ENCODE results near the gene CD79A.
A peak's percentile ranks its signal among the peaks of the same experiment; 100 is the strongest.

The CD79A gene

DNA sequence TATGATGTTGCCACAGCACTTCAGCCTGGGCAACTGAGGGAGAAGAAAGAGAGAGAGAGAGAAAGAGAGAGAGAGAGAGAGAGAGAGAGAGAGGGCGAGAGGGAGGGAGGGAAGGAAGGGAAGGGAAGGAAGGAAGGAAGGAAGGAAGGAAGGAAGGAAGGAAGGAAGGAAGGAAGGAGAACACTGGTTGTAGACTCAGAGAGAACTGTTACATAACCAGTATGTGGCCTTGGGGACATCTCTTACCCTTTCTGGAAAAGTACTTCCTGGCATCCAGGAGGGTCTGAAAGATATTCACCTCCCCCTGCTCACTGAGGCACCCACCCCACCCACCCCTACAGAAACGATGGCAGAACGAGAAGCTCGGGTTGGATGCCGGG lies 3.2 kb downstream of the CD79A start:
- DNase-seq (ENCODE audit: low spot score in 2 of 2): no peak
- Mint-ChIP-seq H3K27ac (ENCODE audit: low read depth) (peak overlapping the region; percentile 95), H3K4me3 (peak overlapping the region; percentile 9), H3K27me3 (no peaks in the 10 kb centered on the region), H3K36me3 (ENCODE audit: insufficient read depth) (peaks cover 30% of the 10 kb centered on the region), H3K9me3 (no peaks in the 10 kb centered on the region), H3K4me1 (peaks cover 57% of the 10 kb centered on the region)
- ATAC-seq (replicated peaks; ENCODE audit: extremely low read depth, poor library complexity, severe bottlenecking): no peak

DNA sequence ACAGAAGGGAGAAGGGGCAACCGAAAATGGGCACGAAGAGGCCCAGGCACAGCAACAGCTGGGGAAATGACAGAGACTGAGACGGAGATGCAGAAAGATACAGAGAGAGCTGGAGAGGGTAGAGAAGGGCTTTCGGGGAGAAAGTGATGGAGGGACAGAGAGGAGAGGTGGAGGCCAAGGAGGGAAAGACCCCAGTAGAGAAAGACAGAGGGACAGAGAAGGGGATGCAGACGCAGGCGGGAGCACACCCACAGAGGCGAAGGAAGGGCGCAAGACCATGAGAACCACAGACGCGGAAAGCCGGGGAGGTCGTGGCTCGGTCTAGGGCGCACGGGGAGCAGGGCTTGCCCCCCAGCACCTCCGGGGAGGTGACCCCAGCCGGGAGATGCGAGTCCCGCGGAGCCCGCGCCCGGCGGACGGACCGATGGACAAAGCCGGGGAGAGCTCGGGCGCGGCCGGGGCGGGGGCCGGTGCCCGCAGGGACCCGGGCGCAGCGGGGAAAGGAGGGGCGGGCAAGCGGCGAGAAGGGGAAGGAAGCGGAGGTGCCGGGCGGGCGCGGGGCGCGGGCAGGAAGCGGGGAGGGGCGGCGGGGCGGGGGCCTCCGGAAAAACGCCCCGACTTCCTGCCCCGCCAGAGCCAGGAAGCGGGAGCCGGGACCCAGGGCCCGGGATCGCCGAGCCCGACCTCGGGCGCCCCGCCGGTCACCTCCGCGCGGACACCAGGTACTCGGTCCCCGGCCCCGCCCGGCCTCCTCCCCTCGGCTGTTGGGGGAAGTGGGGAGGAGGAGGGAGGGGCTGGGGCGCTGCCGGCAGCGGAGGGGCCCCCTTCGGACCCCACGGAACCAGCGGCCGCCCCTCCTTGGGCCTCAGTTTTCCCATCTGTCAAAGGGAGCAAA lies 5.7 kb downstream of the CD79A start, which contains the start of gene ARHGEF1:
Gene ARHGEF1 (plus strand): TSS at position 617 of the 895 bp plus-strand sequence. CDS start 4,899 bp downstream, outside the sequence.
- Mint-ChIP-seq H3K27ac (ENCODE audit: low read depth) (peak within 1 kb of the TSS; percentile 96), H3K9me3 (no peaks in the 10 kb centered on the region), H3K4me3 (peak within 1 kb of the TSS; percentile 93), H3K27me3 (no peaks in the 10 kb centered on the region), H3K4me1 (peaks cover 56% of the 10 kb centered on the region), H3K36me3 (ENCODE audit: insufficient read depth) (peaks cover 42% of the 10 kb centered on the region)
- DNase-seq (ENCODE audit: low spot score in 2 of 2) (no peak), ATAC-seq (replicated peaks; ENCODE audit: extremely low read depth, poor library complexity, severe bottlenecking) (no peak)

DNA sequence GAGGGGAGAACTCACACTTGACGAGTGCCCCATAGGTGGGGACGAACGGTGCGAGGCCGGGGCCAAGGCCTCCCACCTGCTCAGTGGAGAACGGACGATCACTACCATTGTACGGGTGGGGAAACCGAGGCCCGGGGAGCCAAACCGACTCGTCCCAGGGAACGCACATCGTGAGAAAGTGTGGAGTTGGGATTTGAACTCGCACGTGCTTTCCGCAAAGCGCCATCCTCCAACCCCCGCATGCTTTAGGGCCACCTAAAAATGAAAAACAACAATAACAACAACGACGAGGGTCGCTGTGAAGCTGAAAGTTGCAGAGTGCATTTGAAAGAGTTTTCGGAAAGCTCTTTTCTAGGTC lies 6.4 kb downstream of the CD79A start:
- H3K27me3 Mint-ChIP-seq: no peaks in the 10 kb centered on the region
- peak overlapping the region; percentile 93 for H3K4me3 Mint-ChIP-seq
- no peaks in the 10 kb centered on the region for H3K9me3 Mint-ChIP-seq
- DNase-seq (ENCODE audit: low spot score in 2 of 2) (no peak), ATAC-seq (replicated peaks; ENCODE audit: extremely low read depth, poor library complexity, severe bottlenecking) (no peak)
- H3K36me3 Mint-ChIP-seq (ENCODE audit: insufficient read depth): peaks cover 48% of the 10 kb centered on the region
- peak overlapping the region; percentile 89 for H3K27ac Mint-ChIP-seq (ENCODE audit: low read depth)
- H3K4me1 Mint-ChIP-seq: peaks cover 62% of the 10 kb centered on the region

DNA sequence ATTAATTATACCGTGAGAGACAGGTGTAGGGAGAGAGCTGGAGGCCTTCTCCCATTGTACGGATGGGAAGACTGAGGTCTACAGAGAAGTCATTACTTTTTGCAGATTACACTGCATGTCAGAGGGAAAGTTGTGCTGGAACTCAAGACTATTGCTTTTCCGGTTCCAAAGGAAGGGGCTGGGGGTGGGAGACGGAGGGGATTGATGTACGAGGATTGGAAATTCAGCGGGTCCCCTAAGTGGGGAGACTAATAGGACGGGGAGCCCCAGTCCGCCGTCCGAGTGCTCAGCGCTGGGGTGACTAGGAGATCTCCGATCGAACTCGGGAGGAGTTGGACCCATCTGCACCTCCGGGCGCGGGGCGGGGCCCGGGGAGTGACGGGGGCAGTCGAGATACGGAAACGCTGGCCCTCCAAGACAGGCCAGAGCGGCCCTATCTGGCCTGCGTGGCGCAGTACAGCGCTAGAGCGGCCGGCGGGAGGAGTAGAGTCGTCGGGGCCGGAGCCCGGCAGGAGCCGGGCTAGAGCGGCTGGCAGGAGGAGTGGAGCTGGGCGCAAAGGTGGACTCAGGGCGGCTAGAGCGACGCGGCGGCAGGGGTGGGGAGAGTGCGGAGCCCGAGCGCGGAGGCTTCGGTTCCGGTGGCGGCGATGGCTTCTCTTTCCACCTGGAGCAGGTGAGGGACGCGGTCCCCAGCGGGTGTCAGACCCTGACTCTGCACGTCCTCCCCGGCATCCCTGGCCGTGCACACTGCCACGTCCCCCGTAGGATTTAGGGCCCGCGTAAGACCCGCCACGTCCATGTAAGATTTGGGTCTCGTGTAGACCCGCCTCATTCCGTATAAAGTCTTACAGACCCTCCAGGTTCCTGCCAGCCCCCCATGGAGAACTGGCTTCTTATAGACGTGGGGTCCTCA lies 7.0 kb downstream of the CD79A start:
- peak overlapping the region; percentile 89 for H3K27ac Mint-ChIP-seq (ENCODE audit: low read depth)
- peaks cover 53% of the 10 kb centered on the region for H3K36me3 Mint-ChIP-seq (ENCODE audit: insufficient read depth)
- H3K9me3 Mint-ChIP-seq: no peaks in the 10 kb centered on the region
- ATAC-seq (replicated peaks; ENCODE audit: extremely low read depth, poor library complexity, severe bottlenecking) (peak; percentile 42), DNase-seq (ENCODE audit: low spot score in 2 of 2) (peak; percentile 76 to 80)
- H3K4me1 Mint-ChIP-seq: peaks cover 68% of the 10 kb centered on the region
- H3K4me3 Mint-ChIP-seq: peak overlapping the region; percentile 93
- H3K27me3 Mint-ChIP-seq: no peaks in the 10 kb centered on the region

DNA sequence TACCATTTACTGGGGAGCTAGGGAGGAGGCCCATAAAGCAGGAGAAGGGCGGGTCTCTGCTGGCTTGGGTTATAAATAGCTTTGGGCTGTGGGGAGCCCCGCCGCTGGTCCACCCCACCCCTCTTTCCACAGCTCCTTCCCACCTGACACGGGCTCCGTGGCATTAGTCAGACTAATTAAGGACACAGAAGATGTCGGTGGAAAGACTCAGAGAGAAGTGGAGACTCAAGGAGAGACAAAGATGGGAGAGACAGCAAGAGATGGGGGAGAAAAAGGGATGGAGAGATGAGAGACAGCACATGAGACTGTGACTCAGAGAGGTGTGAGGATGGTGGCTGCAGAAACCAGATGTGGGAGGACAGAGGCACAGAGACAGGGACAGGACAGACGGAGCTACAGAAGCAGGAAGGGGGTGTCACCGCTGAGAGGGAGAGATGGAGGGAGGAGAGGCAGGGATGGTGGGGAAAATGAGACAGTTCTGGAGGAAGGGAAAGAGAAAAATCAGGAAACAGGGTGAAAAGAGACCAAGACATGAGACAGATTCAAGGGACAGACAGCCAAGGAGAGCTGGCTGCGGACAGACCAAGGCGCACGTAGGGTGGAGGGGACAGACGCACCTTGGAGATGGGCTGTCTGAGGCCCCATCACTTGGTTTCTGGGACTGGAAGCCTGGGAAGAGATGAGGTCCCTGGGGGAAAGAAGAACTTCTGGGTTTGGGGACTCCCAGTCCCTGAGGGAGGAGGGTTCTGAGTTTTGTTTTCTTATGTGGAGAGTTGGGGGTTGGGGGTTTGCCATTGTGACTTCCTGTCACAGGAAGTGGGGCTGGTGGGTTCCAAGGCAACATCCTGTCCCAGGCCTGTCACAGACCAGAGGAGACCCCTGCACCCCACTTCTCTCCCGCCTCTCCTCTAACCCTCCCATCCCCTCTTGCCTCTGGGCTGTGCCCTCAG lies 10.0 kb downstream of the CD79A start:
- DNase-seq (ENCODE audit: low spot score in 2 of 2) (peak; percentile 58 to 82), ATAC-seq (replicated peaks; ENCODE audit: extremely low read depth, poor library complexity, severe bottlenecking) (peak; percentile 70)
- H3K4me1 Mint-ChIP-seq: peaks cover 67% of the 10 kb centered on the region
- H3K4me3 Mint-ChIP-seq: peak overlapping the region; percentile 93
- no peaks in the 10 kb centered on the region for H3K27me3 Mint-ChIP-seq
- H3K9me3 Mint-ChIP-seq: no peaks in the 10 kb centered on the region
- peak overlapping the region; percentile 89 for H3K27ac Mint-ChIP-seq (ENCODE audit: low read depth)
- H3K36me3 Mint-ChIP-seq (ENCODE audit: insufficient read depth): peaks cover 69% of the 10 kb centered on the region

DNA sequence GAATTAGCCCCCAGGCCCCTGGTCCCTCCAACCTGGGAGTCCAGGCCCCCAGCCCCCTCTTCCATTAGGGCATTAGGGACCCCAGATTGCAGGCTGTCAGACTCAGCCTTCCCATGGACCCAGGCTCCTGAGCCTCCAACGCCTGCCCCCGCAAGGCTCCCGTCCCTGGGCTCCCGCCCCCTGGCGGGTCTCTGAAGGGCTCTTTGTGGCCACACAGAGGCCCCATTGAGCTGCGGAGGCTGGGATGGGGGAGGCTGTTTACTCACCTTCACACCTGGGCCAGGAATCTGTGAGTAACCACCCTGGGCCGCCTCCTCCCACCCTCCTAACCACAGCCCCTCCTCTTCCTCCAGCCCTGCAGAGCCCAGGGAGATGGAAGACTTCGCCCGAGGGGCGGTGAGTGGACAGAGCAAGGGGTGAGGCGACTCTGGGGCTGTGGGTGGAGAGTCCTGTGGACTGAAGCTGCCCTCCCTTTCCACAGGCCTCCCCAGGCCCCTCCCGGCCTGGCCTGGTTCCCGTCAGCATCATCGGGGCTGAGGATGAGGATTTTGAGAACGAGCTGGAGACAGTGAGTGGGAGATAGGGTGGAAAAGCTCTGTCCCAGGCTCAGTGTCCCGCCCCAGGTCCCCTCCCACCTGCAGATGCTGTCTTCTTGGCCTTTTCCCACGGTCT lies 10.8 kb downstream of the CD79A start:
- Mint-ChIP-seq H3K4me1 (peaks cover 60% of the 10 kb centered on the region), H3K27me3 (no peaks in the 10 kb centered on the region), H3K9me3 (no peaks in the 10 kb centered on the region), H3K4me3 (peak overlapping the region; percentile 93), H3K27ac (ENCODE audit: low read depth) (peak overlapping the region; percentile 89), H3K36me3 (ENCODE audit: insufficient read depth) (peaks cover 70% of the 10 kb centered on the region)
- ATAC-seq (replicated peaks; ENCODE audit: extremely low read depth, poor library complexity, severe bottlenecking) (peak; percentile 52), DNase-seq (ENCODE audit: low spot score in 2 of 2) (peak; percentile 60 to 79)

DNA sequence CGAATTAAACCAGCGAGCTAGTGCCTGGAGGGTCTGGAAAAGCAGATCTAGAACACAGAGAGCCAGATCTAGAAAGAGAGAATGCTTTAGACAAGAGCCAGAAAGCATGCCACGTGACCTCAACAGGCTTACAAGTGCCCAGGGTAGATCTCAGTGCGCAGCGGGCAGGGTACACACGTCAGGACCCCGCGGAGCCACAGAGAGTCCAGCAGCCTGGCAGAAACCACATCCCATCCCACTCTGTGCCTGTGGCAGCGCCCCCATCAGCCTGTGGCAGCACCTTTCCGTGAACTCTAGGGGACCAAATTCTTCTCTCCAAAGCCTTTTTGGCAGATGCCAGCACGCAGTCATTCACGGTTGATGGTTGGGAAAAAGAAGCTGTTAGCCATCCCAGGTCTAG lies 11.8 kb downstream of the CD79A start:
- ATAC-seq (replicated peaks; ENCODE audit: extremely low read depth, poor library complexity, severe bottlenecking): no peak
- peaks cover 71% of the 10 kb centered on the region for H3K36me3 Mint-ChIP-seq (ENCODE audit: insufficient read depth)
- H3K4me1 Mint-ChIP-seq: peaks cover 63% of the 10 kb centered on the region
- no peak for DNase-seq (ENCODE audit: low spot score in 2 of 2)
- H3K9me3 Mint-ChIP-seq: no peaks in the 10 kb centered on the region
- peak overlapping the region; percentile 93 for H3K4me3 Mint-ChIP-seq
- H3K27me3 Mint-ChIP-seq: no peaks in the 10 kb centered on the region
- H3K27ac Mint-ChIP-seq (ENCODE audit: low read depth): peak overlapping the region; percentile 89

DNA sequence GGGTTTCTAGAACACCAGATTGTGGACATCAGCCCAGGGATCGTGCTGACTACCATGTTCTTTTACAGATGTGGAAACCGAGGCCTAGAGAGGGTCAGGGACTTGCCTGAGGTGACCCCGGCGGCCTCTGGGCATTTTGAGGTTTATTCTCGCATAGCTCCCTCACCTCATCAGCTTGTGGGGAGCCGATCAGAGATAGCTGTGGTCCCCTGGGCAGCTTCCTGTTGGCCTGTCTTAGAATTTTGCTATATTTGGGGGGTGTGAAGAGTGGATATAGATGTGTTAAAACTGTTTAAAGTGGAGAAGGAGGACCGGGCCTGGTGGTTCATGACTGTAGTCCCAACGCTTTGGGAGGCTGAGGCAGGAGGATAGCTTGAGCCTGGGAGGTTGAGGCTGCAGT lies 12.8 kb downstream of the CD79A start:
- H3K9me3 Mint-ChIP-seq: no peaks in the 10 kb centered on the region
- peak overlapping the region; percentile 93 for H3K4me3 Mint-ChIP-seq
- ATAC-seq (replicated peaks; ENCODE audit: extremely low read depth, poor library complexity, severe bottlenecking): no peak
- H3K27ac Mint-ChIP-seq (ENCODE audit: low read depth): peak overlapping the region; percentile 71
- peaks cover 73% of the 10 kb centered on the region for H3K36me3 Mint-ChIP-seq (ENCODE audit: insufficient read depth)
- H3K27me3 Mint-ChIP-seq: no peaks in the 10 kb centered on the region
- peaks cover 65% of the 10 kb centered on the region for H3K4me1 Mint-ChIP-seq
- no peak for DNase-seq (ENCODE audit: low spot score in 2 of 2)

DNA sequence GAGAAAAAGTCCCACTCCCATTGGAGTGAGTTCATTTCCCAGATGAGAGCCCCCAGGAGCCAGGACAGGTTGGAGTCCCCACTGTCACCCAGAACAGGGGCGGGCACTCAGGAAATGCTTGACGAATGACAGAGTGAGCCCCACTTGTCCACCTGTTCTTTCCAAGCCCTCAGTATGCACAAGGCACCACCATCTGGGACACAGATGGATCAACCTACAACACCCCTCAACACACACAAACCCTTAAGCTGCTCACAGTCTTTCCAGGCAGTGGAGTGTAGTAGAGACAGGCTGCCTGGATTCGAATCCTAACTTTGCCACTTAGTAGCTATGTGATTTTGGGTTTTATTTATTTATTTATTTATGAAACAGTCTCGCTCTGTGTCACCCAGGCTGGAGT lies 13.9 kb downstream of the CD79A start:
- no peak overlapping the region for H3K4me3 Mint-ChIP-seq
- H3K9me3 Mint-ChIP-seq: no peaks in the 10 kb centered on the region
- H3K36me3 Mint-ChIP-seq (ENCODE audit: insufficient read depth): peaks cover 78% of the 10 kb centered on the region

DNA sequence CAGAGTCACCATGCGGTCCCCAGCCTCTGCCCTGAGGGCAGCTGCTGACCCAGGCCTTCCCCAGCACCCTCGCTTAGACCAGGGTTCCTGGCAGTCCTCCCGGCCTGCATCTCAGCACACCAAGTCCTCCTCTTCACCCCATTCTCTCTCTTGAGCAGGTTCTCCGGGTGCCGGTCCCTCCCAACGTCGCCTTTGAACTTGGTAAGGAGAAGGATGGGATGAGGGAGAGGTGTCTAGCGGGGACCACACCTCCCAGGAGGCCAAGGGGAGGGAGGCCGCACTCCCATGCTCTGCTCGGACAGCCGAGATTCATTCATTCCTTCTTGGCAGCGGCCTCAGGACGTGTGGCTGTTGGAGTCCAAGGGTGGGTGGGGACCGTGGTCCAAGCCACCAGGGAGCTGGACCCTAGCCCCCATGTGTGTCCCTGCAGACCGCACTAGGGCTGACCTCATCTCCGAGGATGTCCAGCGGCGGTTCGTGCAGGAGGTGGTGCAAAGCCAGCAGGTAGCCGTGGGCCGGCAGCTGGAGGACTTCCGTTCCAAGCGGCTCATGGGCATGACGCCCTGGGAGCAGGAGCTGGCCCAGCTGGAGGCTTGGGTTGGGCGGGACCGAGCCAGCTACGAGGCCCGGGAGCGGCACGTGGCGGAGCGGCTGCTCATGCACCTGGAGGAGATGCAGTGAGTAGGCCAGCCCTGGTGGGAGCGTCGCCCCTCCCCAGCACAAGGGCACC lies 15.3 kb downstream of the CD79A start:
- Mint-ChIP-seq H3K36me3 (ENCODE audit: insufficient read depth) (peaks cover 79% of the 10 kb centered on the region), H3K27ac (ENCODE audit: low read depth) (peak overlapping the region; percentile 86), H3K27me3 (no peaks in the 10 kb centered on the region), H3K4me1 (peaks cover 67% of the 10 kb centered on the region), H3K9me3 (no peaks in the 10 kb centered on the region), H3K4me3 (peak overlapping the region; percentile 69)
- no peak for DNase-seq (ENCODE audit: low spot score in 2 of 2)
- ATAC-seq (replicated peaks; ENCODE audit: extremely low read depth, poor library complexity, severe bottlenecking): no peak

More for the DNA sequence above, 13.9 kb downstream of the CD79A start:
- peaks cover 64% of the 10 kb centered on the region for H3K4me1 Mint-ChIP-seq
- no peaks in the 10 kb centered on the region for H3K27me3 Mint-ChIP-seq
- H3K27ac Mint-ChIP-seq (ENCODE audit: low read depth): no peak overlapping the region
- no peak for ATAC-seq (replicated peaks; ENCODE audit: extremely low read depth, poor library complexity, severe bottlenecking)
- DNase-seq (ENCODE audit: low spot score in 2 of 2): no peak

DNA sequence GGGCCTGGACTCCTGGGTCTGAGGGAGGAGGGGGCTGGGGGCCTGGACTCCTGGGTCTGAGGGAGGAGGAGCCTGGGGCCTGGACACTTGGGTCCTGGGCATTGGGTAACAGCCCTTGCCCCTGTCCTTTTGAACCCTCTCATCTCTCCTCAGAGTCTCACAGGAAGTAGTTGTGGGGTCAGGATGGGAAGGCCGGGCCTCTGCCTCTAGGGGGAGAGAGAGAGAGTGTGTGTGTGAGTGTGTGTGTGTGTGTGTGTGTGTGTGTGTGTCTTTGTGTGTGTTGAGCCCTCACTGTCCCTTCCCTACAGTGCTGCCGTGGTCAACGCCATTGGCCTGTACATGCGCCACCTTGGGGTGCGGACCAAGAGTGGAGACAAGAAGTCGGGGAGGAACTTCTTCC lies 16.8 kb downstream of the CD79A start:
- DNase-seq (ENCODE audit: low spot score in 2 of 2): no peak
- Mint-ChIP-seq H3K4me1 (peaks cover 68% of the 10 kb centered on the region), H3K9me3 (no peaks in the 10 kb centered on the region), H3K27ac (ENCODE audit: low read depth) (peak overlapping the region; percentile 97), H3K27me3 (no peaks in the 10 kb centered on the region), H3K4me3 (peak overlapping the region; percentile 68), H3K36me3 (ENCODE audit: insufficient read depth) (peaks cover 79% of the 10 kb centered on the region)
- ATAC-seq (replicated peaks; ENCODE audit: extremely low read depth, poor library complexity, severe bottlenecking): no peak
